GM18858 (cell line): ENCODE measurements around the gene CGNL1.

Experiments
- ATAC-seq: cut with Tn5 transposase; IDR thresholded peaks from one replicate; pipeline ENCODE4 v1.9.1; 2021; ENCODE audit not compliant: unreplicated experiment

Gene CGNL1

DNA sequence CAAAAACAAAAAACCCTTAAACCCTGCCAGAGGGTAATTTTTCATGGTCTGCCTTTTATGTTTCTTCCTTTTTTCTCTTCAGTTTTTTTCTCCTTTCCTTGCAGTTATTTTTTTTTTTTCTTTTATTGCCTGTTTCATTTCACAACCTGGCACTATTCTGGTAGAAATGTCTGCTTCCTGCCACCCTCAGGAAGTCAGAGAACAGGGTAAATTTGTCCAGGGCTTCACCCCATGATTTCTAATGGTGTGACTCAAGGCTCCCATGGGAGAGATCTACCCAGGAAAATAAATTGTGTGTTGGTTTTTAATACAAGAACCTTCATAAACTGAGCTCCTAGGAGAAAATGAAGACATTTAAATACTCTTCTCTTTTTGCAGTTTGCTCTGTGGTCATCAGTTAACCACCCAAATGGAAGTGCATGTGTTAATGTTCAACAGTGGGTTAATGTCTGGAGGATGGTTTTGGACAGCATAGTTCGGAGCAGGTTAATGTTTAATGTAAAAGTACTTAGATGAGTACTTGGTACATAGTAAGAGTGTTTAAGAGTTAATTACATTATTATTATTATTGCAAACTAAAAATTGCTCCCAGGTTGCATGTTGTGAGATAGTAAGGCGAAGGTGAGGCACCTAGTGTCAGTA, 45.9 kb downstream of the CGNL1 start:
- no peak for ATAC-seq

DNA sequence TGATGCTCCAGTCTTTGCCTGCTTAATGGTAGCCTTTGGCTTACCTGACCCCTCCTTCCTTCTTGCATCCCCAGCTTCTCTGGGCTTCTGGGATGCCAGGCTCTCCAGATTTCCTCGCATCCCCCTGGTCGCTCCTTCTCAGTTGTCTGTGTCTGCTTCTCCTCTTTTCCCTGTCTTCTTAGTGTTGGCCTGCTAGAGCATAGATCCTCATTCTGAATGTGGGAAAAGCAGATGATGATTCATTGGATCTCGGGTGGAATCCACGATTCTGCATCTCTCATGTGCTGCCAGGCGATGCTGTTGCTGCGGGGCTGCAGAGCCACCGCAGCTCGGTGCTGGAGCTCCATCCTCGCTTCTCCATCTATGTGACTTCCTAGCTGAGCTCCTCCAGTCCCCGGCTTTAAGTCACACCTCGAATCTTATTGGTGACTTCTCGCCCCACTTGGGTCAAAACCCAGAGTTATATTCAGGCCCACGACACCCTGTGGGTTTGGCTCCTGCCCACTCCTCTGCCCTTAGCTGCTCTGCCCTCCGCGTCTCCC, 47.4 kb downstream of the CGNL1 start:
- ATAC-seq, result no peak

DNA sequence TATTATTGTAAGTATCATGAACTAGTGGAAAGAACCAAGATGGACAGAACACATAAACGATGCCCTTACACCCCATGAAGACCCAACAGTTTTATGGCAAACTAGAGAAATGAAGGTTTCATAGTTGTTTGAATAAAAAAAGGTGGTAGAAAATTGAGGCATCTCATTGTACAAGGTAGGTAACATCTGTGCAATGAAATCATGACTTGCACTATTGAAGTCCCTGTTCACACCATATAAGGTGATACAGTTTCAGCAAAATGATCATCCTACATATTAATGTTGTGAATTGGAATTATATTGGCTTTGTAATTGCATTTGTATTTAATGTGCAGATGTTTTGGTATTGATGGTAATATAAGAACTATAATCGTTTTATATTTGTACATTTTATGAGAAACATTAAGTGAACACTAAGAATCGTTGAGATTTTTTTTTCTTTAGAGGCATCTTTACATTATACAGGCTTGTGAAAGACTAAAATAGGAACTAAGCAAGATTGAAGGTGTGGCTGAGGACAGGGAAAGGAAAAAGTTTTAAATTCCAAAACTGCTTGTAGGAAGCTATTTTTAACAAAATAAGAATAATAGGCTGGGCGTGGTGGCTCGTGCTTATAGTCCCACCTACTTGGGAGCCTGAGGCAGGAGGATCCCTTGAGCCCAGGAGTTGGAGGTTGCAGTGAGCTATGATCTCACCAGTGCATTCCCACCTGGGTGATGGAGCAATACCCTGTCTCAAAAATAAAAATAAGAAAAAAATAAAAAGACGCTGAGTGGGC, 48.5 kb downstream of the CGNL1 start:
- ATAC-seq, result no peak

DNA sequence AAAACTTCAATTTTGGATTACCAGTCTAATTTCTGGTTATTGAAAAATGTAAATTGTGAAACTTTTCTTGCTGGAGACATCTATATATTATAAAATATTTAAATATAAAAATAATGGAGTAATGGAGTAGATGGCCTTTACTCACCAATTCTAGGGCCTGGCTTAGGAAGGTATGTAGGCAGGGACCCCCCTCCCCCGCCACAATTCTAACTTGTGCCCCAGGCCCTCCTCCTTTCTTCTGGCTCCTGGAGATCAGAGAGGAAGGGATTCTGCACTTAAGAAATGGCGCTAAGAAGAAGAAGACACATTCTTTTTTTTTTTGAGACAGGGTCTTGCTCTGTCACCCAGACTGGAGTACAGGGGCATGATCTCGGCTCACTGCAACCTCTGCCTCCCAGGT, 49.5 kb downstream of the CGNL1 start:
- ATAC-seq, result no peak

DNA sequence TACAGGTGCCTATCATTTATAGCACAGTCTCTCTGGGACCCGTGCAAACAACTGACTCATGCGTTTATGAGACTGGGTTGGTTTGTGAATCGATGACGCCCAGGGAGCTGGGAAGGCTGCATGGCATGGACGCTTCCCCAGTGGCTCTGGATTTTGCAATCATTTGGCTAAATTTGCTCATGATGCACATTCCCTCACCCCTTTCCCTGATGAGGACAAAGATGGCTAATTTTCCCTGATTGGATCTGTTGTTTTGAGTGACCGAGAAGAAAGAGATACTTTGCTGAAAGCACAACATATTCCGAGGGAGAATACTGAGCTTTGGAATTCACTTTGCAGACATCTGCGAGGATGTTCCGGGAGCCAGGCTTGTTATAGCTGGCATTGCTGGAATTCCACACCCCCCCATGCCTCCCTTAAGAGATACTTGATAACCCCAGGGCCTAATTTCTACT, 51.1 kb downstream of the CGNL1 start:
- ATAC-seq, result no peak

DNA sequence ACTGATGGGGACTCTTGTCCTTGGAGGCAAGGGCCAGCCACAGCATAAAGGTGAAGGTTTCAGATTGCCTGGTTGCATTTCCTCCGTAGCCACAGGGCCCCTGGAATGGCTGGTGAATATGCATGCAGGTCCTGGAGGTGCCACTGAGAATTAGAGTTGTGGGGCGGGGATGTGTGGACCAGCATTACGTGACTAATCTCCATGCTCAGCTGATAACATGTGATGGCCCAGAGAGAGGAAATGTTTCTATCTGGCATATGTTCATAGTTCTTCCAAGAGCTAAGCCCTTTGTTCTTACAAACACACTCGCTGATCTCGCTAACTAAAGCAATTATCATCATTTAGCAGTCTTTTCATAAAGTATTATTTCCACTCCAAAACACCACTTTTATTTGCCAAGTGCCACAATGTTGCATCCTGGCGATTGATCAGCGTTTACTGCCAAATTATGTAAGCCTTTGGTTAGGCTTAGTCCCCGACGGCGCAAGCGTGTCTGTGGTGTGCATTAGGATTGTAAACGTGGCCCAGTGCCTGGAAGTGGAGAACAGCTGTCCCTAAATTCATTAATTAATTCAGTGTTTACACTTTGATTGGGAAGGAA, 55.9 kb downstream of the CGNL1 start:
- no peak for ATAC-seq

DNA sequence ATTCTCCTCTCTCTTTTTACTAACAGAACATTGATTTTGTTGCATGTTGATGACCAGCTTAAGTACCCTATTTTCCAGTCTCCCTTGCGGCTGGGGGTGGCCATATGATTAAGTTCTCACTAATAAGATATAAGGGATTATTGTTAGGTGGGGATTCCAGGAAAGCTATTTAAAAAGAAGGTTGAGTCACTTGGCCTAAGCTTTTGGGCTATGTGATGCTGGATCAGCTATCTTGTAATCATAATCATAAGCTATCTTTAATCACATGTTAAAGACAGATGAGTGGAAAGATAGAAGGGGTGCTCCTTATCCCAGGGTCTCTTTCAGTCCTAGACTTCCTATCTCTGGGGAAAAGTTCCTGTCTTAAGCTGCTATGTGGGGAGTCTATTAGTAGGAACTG, 59.9 kb downstream of the CGNL1 start:
- no peak for ATAC-seq

DNA sequence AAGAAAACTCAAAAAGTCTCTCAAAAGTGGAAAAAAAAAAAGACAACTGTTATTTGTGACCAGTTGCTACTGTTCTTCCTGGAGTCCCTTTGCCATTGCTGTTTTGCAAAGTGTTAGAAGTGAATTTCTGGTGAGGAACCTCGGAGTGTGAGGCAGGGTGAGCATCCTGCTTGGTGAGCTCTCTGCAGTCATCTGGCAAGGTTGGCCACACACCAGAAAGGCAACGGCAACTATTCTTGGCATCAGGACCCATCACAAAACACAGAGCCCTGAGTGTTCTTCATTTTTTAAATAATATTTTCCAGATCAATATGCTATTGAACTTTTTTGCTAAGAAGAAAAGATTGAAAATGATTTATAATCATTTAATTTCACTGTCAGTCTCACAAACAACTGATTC, 60.7 kb downstream of the CGNL1 start:
- no peak for ATAC-seq

DNA sequence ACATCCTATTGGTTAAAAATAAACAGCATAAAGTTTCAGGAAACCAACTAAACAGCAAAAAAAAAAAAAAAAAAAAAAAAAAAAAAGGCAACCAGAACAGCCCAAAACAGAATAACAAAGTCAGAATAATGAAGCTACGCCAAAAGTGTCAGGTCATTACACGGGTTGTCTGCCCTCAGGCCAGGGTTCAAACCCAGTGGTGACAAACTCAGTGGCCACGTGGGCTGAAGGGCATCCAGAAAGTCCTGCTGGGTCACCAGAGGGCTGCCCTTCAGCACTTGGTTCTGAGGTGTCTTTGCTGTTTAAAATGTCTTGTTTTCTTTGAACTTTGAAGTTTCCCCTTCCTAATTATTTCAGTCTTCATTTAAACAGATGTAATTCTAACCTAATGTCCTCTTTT, 61.3 kb downstream of the CGNL1 start:
- ATAC-seq, result no peak

DNA sequence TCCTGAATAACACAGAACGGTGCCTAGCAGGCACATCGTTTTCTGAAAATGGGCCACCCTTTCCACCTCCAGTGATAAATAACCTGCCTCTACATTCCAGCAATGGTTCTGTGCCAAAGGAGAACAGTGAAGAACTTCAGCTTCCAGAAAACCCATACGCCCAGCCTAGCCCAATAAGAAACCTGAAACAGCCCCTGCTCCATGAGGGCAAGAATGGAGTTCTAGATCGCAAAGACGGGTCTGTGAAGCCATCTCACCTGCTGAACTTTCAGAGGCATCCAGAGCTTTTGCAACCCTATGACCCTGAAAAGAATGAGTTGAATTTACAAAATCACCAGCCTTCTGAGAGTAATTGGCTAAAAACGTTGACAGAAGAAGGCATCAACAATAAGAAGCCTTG, 61.9 kb downstream of the CGNL1 start:
- ATAC-seq, result no peak

DNA sequence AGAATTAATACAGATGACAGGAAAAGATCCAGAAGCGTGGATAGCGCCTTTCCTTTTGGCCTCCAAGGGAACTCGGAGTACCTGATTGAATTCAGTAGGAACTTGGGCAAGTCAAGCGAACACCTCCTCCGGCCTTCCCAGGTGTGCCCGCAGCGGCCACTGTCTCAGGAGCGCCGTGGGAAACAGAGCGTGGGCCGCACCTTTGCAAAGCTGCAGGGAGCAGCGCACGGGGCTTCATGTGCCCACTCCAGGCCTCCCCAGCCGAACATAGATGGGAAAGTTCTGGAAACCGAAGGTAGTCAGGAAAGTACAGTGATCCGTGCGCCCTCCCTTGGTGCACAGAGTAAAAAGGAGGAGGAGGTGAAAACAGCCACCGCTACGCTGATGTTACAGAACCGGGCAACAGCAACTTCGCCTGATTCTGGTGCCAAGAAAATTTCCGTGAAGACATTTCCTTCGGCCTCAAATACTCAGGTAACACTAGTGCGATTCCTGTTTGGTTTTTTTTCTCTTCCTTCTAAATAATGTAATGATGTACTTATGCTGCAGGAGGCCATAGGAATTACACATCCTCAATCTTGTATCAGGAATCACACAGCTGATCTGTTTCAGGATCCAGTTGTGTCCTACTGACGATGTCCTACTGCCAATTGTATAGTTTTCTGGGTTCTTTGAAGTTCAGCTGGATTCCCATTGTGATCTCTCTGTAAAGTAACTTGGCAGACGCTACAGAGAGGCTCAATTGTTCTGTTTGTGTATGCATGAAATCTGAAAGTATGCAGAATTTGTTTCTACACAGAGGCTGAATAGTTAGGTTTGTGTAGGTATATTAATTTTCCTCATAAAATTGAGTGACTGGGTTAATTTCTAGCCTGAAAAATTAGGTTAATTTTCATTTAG, 63.1 kb downstream of the CGNL1 start:
- no peak for ATAC-seq

DNA sequence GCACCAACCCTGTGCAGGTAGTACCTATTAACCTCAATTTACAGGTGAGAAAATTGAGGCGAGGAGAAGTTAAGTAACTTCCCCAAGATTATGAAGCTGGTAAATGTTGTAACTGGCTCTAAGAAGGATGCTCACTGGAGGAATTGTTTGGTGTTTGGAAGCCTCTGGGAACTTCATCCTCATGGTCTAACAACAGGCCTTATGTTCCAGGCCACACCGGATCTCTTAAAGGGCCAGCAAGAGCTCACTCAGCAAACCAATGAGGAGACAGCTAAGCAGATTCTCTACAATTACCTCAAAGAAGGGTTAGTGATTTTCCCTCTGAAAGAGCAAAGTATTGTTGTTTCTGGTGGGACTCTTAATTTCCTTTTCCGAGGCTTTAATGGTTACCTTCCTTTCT, 63.9 kb downstream of the CGNL1 start:
- ATAC-seq, result no peak

DNA sequence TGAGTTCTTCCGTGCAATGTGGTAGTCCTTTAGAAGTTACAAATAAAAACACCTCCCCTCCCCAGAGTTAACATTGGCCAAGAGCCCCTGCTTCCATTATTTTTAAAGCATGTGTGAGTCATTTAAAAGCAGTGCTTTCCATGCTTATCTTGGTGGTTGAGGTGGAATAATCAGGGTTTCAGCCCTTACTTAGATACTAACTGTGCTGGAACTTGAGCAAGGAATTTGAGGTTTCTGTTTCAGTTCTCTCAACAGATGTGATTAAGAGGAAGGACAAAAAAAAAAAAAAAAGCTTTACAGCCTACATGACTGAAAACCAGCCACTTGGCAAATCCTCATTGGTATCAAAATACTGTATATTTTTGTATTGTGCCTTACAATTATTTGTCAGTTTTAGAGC, 64.5 kb downstream of the CGNL1 start:
- ATAC-seq, result no peak

DNA sequence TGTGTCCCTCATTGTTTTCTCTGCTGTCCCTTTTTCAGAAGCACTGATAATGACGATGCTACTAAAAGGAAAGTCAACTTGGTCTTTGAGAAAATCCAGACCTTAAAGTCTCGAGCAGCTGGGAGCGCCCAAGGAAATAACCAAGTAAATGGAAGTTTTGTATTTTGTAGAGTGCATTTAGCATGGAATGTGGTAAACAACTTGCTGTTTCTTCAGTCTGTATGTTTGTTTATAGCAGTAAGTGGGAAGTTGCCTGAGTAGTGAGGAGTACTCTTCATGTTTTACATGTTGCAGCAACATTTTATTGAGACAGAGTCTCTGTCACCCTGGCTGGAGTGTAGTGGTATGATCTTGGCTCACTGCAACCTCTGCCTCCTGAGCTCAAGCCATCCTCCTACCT, 66.0 kb downstream of the CGNL1 start:
- ATAC-seq, result no peak

DNA sequence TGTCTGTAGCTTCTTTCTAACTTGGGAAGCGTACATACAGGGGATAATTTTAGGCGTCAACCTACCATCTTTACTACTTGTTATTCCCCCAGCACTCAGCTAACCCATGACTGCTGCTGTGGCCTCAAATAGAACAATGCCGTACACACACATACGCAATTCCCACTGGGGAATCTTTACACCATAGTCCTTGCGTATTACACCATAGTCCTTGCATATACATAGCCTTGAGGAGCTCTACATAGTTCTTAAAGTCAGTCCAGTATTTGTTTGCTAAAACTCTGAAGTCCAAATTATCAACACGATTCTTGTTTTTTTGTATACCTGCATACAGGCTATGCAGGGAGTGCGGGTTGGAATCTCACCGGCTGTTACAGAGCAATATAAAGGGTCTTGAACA, 67.2 kb downstream of the CGNL1 start:
- no peak for ATAC-seq

DNA sequence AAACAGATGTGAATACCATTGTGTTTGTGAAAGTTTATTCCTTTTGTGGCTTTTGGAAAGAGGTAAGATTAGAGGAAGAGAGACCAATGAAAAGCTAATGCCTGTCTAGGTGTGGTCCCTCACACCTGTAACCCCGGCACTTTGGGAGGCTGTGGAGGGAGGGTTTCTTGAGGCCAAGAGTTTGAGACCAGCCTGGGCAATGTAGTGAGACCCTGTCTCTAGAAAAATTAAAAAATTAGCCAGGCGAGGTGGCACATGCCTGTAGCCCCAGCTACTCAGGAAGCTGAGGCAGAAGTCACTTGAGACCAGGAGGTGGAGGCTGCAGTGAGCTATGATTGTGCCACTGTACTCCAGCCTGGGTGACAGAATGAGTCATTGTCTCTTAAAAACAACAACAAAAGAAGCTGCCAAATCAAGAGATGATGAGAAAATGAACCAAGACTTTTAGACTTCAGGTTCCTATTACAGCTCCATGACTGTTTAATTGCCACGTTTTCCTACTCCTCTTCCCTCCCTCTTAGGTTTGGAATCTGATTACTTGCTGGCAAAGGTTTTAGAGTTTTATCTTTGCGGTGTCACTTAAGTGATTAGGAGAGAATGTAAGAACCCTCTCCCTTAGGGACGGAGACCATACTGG, 68.7 kb downstream of the CGNL1 start:
- ATAC-seq, result no peak

DNA sequence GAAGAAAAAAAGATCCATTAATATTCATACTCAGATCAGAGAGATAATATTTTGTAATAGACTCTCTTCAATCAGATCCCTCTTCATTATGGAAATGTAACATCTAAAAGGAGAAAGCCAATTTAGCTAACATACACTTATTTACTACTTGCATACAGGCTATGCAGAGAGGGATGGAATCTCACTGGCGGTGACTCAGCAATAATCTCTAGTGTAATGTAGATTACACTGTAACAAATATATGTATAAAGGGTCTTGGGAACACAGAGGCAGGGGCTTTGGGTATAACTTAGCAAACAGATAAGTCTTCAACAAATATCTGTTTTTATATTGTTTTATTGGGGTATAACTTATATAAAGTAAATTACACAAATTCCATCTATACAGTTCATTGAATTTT, 69.6 kb downstream of the CGNL1 start:
- ATAC-seq, result no peak

DNA sequence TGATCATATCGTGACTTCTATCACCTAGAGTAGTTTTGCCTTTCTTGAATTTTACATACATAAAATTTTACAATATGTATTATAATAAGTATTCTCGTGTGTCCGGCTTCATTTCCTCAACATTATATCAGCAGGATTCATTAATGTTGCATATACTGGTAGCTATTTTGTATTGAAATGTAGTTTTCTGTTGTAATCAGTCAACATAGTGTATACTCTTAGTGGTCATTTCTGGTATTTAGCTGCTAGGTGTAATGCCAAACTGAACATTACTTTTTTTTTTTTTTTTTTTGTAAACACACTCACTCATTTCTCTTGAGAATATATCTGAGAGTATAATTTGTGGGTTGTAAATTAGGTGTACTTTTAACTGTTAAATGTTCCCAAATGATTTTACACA, 70.1 kb downstream of the CGNL1 start:
- no peak for ATAC-seq

DNA sequence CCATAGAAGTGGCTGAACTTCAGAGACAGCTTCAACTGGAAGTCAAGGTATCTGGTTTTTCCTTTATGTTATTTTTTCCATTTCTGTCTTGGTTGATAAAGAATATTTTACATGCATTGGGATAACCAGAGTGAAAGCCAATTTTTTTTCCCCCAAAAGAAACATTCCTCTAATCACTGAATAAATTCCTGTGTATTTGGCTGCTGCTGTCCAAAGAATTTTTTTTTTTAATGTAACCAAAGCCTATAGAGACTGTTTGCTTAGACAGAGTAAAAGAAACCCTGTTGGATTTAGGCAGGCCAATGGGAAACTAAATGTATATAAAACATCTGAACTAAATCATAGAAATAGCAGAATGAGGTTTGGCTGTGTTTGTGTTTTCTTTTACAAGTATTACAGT, 75.2 kb downstream of the CGNL1 start:
- no peak for ATAC-seq

DNA sequence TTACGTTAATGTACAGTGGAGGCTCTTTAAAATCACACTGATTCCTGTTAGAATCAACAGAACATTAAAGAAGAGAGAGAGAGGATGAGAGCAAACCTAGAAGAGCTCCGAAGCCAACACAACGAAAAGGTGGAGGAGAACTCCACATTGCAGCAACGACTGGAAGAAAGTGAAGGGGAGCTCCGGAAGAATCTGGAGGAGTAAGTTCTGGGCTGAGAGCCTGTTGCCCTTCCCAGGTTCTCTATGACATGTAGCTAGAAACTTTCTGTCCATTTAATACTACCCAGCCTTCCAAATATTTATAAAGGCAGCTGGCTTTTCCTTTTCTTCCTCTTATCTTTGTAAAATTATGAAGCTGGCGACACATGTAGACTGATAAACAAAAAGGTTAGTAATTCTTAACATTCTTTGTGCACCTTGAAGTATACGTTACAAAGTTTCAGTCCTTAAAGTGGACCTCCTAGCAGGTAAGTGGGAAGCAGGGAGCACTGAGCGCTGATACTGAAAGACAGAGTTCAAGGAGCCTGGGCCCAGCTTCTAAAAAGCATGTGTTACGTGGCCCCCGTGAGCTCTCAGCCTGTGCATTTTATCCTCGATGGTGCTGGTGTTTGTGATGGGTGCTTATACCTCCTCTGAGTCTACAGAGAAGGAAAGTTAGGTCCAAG, 75.9 kb downstream of the CGNL1 start:
- ATAC-seq, result no peak
